MM.1S (cell line): Measurements from ENCODE around the gene GSG1.

Experiments used
- DNase-seq: peaks from one replicate; pipeline ENCODE4 v3.0.0-alpha.2; 2015
- H2AFZ ChIP-seq: fragments of 300-600 bp; sonication (generic); 2 replicates; pipeline ENCODE4 v1.6.0; 2016; ENCODE audit warnings: antibody characterized with exemption, low read length
- H3F3A ChIP-seq: fragments of 300-600 bp; sonication (generic); 2 replicates; pipeline ENCODE4 v1.6.1; 2016; ENCODE audit warnings: mild to moderate bottlenecking, antibody characterized with exemption, low read length, moderate library complexity, mixed read lengths; ENCODE audit not compliant: insufficient read depth
- H3K27ac ChIP-seq: fragments of 300-600 bp; sonication (generic); 2 replicates; pipeline ENCODE4 v1.5.1; 2016; ENCODE audit warnings: mild to moderate bottlenecking, low read length
- H3K27me3 ChIP-seq: fragments of 300-600 bp; sonication (generic); replicated peaks from 2 replicates; pipeline ENCODE4 v1.6.0; 2016; ENCODE audit warnings: low read length; ENCODE audit not compliant: insufficient read depth
- H3K36me3 ChIP-seq: fragments of 300-600 bp; sonication (generic); replicated peaks from 2 replicates; pipeline ENCODE4 v1.6.1; 2016; ENCODE audit warnings: mild to moderate bottlenecking, low read length, mixed read lengths; ENCODE audit not compliant: insufficient read depth
- H3K4me1 ChIP-seq: fragments of 300-600 bp; sonication (generic); 2 replicates; pipeline ENCODE4 v1.6.1; 2016; ENCODE audit warnings: low read length, mixed read lengths
- H3K4me2 ChIP-seq: fragments of 300-600 bp; sonication (generic); 2 replicates; pipeline ENCODE4 v1.6.0; 2016; ENCODE audit warnings: low read depth, low read length
- H3K4me3 ChIP-seq: fragments of 300-600 bp; sonication (generic); 2 replicates; pipeline ENCODE4 v1.5.1; 2016; ENCODE audit warnings: low read length, mixed read lengths
- H3K79me2 ChIP-seq: fragments of 300-600 bp; sonication (generic); 2 replicates; pipeline ENCODE4 v1.6.1; 2016; ENCODE audit warnings: mixed run types, low read length, mixed read lengths
- H3K9ac ChIP-seq: fragments of 300-600 bp; sonication (generic); 2 replicates; pipeline ENCODE4 v1.6.1; 2016; ENCODE audit warnings: low read length, mixed read lengths
- H3K9me2 ChIP-seq: fragments of 300-600 bp; sonication (generic); replicated peaks from 2 replicates; pipeline ENCODE4 v1.6.1; 2016; ENCODE audit warnings: mild to moderate bottlenecking, low read length, mixed read lengths; ENCODE audit not compliant: insufficient read depth
- H3K9me3 ChIP-seq: fragments of 300-600 bp; sonication (generic); replicated peaks from 2 replicates; pipeline ENCODE4 v1.6.1; 2016; ENCODE audit warnings: mild to moderate bottlenecking, low read length, mixed read lengths; ENCODE audit not compliant: insufficient read depth
- H4K20me1 ChIP-seq: fragments of 300-600 bp; sonication (generic); 2 replicates; pipeline ENCODE4 v1.6.1; 2016; ENCODE audit warnings: mild to moderate bottlenecking, low read length, moderate library complexity, mixed read lengths; ENCODE audit not compliant: insufficient read depth
- EZH2 ChIP-seq: fragments of 300-600 bp; sonication (generic); optimal IDR thresholded peaks from 2 replicates; pipeline ENCODE3; 2017; ENCODE audit warnings: low read depth, mild to moderate bottlenecking, antibody characterized with exemption, low read length, mixed read lengths
- EZH2phosphoT487 ChIP-seq: fragments of 300-600 bp; sonication (generic); IDR thresholded peaks from 2 replicates; pipeline ENCODE4 v1.6.1; 2018; ENCODE audit warnings: antibody characterized with exemption, low read length
- TF ChIP-seq, protein P1 (sequence below): fragments of 300-600 bp; sonication (generic); IDR thresholded peaks from 2 replicates; pipeline ENCODE4 v1.5.1; 2016; ENCODE audit warnings: antibody characterized with exemption, low read length, mixed read lengths

The GSG1 gene

DNA sequence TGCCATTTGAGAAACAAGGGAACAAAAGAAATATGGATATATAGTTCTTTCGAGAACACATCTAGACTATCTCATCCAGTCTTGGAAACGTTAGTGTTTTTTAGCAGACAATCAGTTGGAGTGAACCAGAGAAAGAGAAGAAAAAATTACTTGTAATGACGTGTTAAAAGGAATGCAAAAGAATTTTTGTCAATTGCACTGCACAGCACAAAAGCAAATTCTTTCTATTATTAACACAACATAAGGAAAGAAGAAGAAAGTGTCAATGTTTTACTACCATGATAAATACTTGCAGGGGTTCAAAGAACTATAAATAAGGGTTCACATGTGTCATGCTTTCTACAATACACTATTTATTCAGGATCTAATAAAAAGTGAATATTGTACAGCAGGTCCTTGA is 27.5 kb upstream of the GSG1 start:
- Histone ChIP-seq H3K9me2 (no peaks in the 10 kb centered on the region), H3K79me2 (no peaks in the 10 kb centered on the region), H2AFZ (no peak overlapping the region), H3K4me2 (no peak overlapping the region), H3K9ac (no peak overlapping the region), H3K36me3 (no peaks in the 10 kb centered on the region), H3F3A (no peaks in the 10 kb centered on the region), H4K20me1 (no peaks in the 10 kb centered on the region), H3K4me1 (no peaks in the 10 kb centered on the region), H3K4me3 (no peak overlapping the region), H3K27ac (no peak overlapping the region), H3K27me3 (no peaks in the 10 kb centered on the region), H3K9me3 (no peaks in the 10 kb centered on the region)
- TF ChIP-seq EZH2phosphoT487 = no peak
- TF ChIP-seq, protein P1, sequence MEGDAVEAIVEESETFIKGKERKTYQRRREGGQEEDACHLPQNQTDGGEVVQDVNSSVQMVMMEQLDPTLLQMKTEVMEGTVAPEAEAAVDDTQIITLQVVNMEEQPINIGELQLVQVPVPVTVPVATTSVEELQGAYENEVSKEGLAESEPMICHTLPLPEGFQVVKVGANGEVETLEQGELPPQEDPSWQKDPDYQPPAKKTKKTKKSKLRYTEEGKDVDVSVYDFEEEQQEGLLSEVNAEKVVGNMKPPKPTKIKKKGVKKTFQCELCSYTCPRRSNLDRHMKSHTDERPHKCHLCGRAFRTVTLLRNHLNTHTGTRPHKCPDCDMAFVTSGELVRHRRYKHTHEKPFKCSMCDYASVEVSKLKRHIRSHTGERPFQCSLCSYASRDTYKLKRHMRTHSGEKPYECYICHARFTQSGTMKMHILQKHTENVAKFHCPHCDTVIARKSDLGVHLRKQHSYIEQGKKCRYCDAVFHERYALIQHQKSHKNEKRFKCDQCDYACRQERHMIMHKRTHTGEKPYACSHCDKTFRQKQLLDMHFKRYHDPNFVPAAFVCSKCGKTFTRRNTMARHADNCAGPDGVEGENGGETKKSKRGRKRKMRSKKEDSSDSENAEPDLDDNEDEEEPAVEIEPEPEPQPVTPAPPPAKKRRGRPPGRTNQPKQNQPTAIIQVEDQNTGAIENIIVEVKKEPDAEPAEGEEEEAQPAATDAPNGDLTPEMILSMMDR = no peak
- no peak for TF ChIP-seq EZH2
- no peak for DNase-seq

DNA sequence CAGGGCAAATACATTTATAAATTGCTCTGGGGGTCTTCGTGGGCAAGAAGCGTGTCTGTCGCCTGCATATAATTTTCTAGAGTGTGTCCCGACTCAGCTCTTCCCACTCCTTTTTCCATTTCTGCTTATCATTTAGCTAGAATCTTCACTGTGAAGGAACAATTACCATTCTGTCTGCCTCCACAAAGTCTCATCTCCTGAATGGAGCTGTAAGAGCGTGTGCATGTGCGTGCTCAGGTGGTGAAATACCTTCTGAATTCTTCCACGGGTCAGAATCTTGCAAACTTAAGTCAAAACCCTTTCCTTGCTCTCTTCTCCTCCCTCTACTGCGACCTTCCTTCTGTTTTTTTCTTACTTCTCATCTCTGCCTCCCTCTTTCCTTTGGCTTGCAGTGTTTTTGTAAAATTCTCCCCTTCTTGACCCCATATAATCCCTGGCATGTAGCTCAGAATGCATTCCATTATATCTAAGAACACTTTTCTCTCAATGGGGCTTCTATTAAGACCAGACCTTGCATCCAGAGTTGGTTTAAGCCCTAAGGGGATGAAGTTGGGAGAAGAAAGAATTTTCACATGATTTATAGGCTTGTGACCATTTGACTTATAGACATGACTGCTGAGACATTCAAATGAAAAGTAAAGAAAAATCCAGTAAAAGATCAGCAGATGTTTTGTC is 25.0 kb upstream of the GSG1 start:
- no peaks in the 10 kb centered on the region for H3K27me3 ChIP-seq
- H3K9me2 ChIP-seq = no peaks in the 10 kb centered on the region
- H3K27ac ChIP-seq = no peak overlapping the region
- H3K9ac ChIP-seq = no peak overlapping the region
- H3K9me3 ChIP-seq = no peaks in the 10 kb centered on the region
- no peaks in the 10 kb centered on the region for H3K79me2 ChIP-seq
- H3K4me1 ChIP-seq = no peaks in the 10 kb centered on the region
- TF ChIP-seq, protein P1 = no peak
- no peak for TF ChIP-seq EZH2phosphoT487
- H3K4me3 ChIP-seq = no peak overlapping the region
- no peak overlapping the region for H2AFZ ChIP-seq
- no peaks in the 10 kb centered on the region for H3K36me3 ChIP-seq
- H3K4me2 ChIP-seq = no peak overlapping the region
- no peaks in the 10 kb centered on the region for H3F3A ChIP-seq
- H4K20me1 ChIP-seq = no peaks in the 10 kb centered on the region
- DNase-seq = no peak

DNA sequence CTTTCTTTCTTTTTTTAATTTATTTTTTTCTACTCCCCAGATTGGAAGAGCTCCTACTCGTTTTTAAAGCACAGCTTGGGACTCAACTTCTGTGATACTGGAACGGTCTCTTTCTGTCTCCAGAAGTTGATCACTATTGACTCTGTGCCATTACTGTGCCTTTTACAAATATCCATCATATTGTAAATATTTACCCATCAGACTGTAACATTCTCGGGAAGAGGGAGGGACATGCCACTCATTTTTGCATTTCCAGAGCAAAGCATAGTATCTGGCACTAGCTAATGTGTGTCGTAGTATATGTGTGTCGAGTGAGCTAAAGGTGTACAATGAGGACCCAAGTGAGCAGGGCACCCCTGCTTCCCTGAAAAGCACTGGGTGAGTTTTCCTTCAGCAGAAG is 24.0 kb upstream of the GSG1 start:
- H3K79me2 ChIP-seq = no peaks in the 10 kb centered on the region
- no peaks in the 10 kb centered on the region for H3K27me3 ChIP-seq
- no peaks in the 10 kb centered on the region for H3K9me2 ChIP-seq
- no peaks in the 10 kb centered on the region for H3F3A ChIP-seq
- H2AFZ ChIP-seq = no peak overlapping the region
- H4K20me1 ChIP-seq = no peaks in the 10 kb centered on the region
- no peak overlapping the region for H3K27ac ChIP-seq
- TF ChIP-seq EZH2 (no peak), EZH2phosphoT487 (no peak)
- TF ChIP-seq, protein P1 = no peak
- no peaks in the 10 kb centered on the region for H3K4me1 ChIP-seq
- no peak overlapping the region for H3K9ac ChIP-seq
- no peak for DNase-seq
- no peaks in the 10 kb centered on the region for H3K9me3 ChIP-seq
- H3K36me3 ChIP-seq = no peaks in the 10 kb centered on the region
- no peak overlapping the region for H3K4me2 ChIP-seq
- H3K4me3 ChIP-seq = no peak overlapping the region
